BE2C (cell line): ENCODE results near the gene SPNS3.
A peak's percentile ranks its signal among the peaks of the same experiment; 100 is the strongest.

Source experiments
- DNase-seq: peaks from one replicate; pipeline ENCODE4 v3.0.0-alpha.2; 2020
- H3K27me3 ChIP-seq: fragments of 250-450 bp; sonication (Bioruptor Pico); 2 replicates; pipeline ENCODE4 v1.5.1; 2020; ENCODE audit warnings: mild to moderate bottlenecking
- H3K36me3 ChIP-seq: fragments of 250-450 bp; sonication (Bioruptor Pico); 2 replicates; pipeline ENCODE4 v1.5.1; 2020; ENCODE audit warnings: mild to moderate bottlenecking
- H3K4me1 ChIP-seq: fragments of 250-450 bp; sonication (Bioruptor Pico); 2 replicates; pipeline ENCODE4 v1.5.1; 2020
- H3K4me3 ChIP-seq: 2 replicates; pipeline ENCODE4 v1.5.1; 2011; ENCODE audit warnings: low read depth, low read length
- H3K9me3 ChIP-seq: fragments of 250-450 bp; sonication (Bioruptor Pico); 2 replicates; pipeline ENCODE4 v1.5.1; 2020
- CTCF ChIP-seq: IDR thresholded peaks from 2 replicates; pipeline ENCODE4 v1.5.1; 2012; ENCODE audit warnings: mild to moderate bottlenecking, low read depth, low read length

Gene SPNS3

DNA sequence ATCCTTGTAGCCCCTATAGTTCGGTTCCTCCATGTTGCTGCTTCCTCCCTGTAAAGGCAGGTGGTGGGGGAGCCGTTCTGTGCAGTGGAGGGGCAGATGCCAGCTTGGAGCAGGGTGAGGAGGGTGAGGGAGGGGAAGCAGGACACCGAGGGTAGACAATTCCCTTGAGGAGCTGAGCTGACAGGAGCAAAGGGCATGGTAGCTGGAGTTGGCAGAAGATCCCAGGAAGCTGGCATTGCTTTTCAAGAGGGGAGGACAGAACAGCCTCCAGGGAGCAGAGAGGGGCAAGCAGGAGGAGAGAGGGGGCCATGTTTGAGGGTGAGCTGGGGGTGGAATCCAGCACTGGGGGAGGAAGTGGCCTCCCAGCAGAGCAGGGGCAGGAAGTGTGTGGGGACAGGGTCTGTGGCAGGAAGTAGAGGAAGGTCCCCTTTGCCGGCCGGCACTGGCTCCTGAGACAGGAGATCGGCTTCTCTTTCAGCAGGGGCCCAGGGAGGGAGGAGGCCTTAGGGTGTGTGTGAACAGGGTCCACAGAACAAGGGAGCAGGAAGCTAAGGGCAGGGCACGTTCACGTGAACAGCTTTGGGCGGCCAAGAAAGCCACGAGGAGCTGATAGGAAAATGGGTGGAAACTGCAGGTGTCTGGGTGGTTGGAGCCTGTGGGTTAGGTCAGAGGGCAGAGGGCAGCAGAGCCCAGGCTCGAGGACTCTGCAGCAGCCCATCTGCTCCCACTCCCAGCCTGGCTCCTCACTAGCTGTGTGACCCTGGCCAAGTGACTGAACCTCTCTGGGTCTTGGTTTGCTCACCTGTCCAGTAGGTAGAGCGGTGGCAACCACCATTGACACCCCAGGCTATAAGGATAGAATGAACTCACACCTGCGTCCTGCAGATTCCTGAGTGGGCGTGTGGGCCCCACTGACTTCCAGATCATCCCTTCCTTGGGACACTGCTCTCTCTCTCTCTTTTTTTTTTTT, 47.5 kb downstream of the SPNS3 start:
- H3K4me3 ChIP-seq: no peak overlapping the region
- H3K9me3 ChIP-seq: no peaks in the 10 kb centered on the region
- TF ChIP-seq CTCF: no peak
- H3K36me3 ChIP-seq: no peaks in the 10 kb centered on the region
- no peaks in the 10 kb centered on the region for H3K27me3 ChIP-seq
- DNase-seq: no peak
- H3K4me1 ChIP-seq: no peaks in the 10 kb centered on the region

GRCh38 chr17:4482338-4483011, 48.7 kb downstream of the SPNS3 start:
- Histone ChIP-seq H3K4me1 (no peaks in the 10 kb centered on the region), H3K27me3 (no peaks in the 10 kb centered on the region), H3K36me3 (no peaks in the 10 kb centered on the region), H3K9me3 (no peaks in the 10 kb centered on the region), H3K4me3 (no peak overlapping the region)
- DNase-seq: no peak
- TF ChIP-seq CTCF: no peak

- no peak overlapping the region for H3K4me3 ChIP-seq
- no peaks in the 10 kb centered on the region for H3K9me3 ChIP-seq
- no peaks in the 10 kb centered on the region for H3K4me1 ChIP-seq
- no peak for DNase-seq
- no peaks in the 10 kb centered on the region for H3K36me3 ChIP-seq
- TF ChIP-seq CTCF: no peak
- no peaks in the 10 kb centered on the region for H3K27me3 ChIP-seq
Observed at GRCh38 chr17:4483012-4483840, 49.5 kb downstream of the SPNS3 start.

GRCh38 chr17:4485676-4486646, 52.2 kb downstream of the SPNS3 start:
- Histone ChIP-seq H3K27me3 (no peaks in the 10 kb centered on the region), H3K36me3 (no peaks in the 10 kb centered on the region), H3K9me3 (no peaks in the 10 kb centered on the region), H3K4me3 (no peak overlapping the region), H3K4me1 (no peaks in the 10 kb centered on the region)
- TF ChIP-seq CTCF: no peak
- peak; percentile 34 for DNase-seq

- no peaks in the 10 kb centered on the region for H3K9me3 ChIP-seq
- H3K36me3 ChIP-seq: no peaks in the 10 kb centered on the region
- DNase-seq: no peak
- no peak for TF ChIP-seq CTCF
- no peaks in the 10 kb centered on the region for H3K27me3 ChIP-seq
- no peak overlapping the region for H3K4me3 ChIP-seq
- H3K4me1 ChIP-seq: no peaks in the 10 kb centered on the region
Observed at GRCh38 chr17:4487296-4487695, 53.6 kb downstream of the SPNS3 start.
